Measurements from ENCODE around the gene SRPK3.
A peak's percentile ranks its signal among the peaks of the same experiment; 100 is the strongest.

The SRPK3 gene

GRCh38 chrX:153762626-153763173 is 18.1 kb upstream of the SRPK3 start:
- Histone ChIP-seq H3K9ac (ENCODE audit: low read depth, low read length) (no peak overlapping the region), H3K79me2 (ENCODE audit: insufficient read depth, low read length) (no peaks in the 10 kb centered on the region), H3K27me3 (ENCODE audit: insufficient read depth, low read length, poor library complexity) (no peaks in the 10 kb centered on the region), H3K27ac (ENCODE audit: low read length) (no peak overlapping the region), H3K36me3 (ENCODE audit: insufficient read depth, low read length) (no peaks in the 10 kb centered on the region), H3K4me1 (ENCODE audit: insufficient read depth, low read length) (peaks cover 24% of the 10 kb centered on the region), H3K4me3 (ENCODE audit: low read depth in 1 of 2, low read length in 2 of 2) (no peak overlapping the region), H3K4me2 (ENCODE audit: insufficient read depth, low read length) (no peak overlapping the region), H3K9me3 (ENCODE audit: insufficient read depth, low read length, severe bottlenecking) (no peaks in the 10 kb centered on the region), H4K20me1 (ENCODE audit: insufficient read depth, low read length) (peaks cover 4% of the 10 kb centered on the region; the same call in 1 of the 2 replicates), H2AFZ (ENCODE audit: low read depth, low read length) (no peak overlapping the region)
- DNase-seq (no peak), ATAC-seq (ENCODE audit: insufficient read depth, low read depth) (no peak)
- TF ChIP-seq CTCF (IDR thresholded peaks at IDR 0.05; ENCODE audit: borderline replicate concordance, extremely low read depth, low read length, poor library complexity, severe bottlenecking): no peak
- no peak for TF ChIP-seq EZH2 (IDR thresholded peaks at IDR 0.05; ENCODE audit: borderline replicate concordance, low read depth, low read length, severe bottlenecking)

- Histone ChIP-seq H4K20me1 (ENCODE audit: insufficient read depth, low read length) (peaks cover 4% of the 10 kb centered on the region; the same call in 1 of the 2 replicates), H2AFZ (ENCODE audit: low read depth, low read length) (no peak overlapping the region), H3K4me1 (ENCODE audit: insufficient read depth, low read length) (peaks cover 24% of the 10 kb centered on the region), H3K27ac (ENCODE audit: low read length) (no peak overlapping the region), H3K27me3 (ENCODE audit: insufficient read depth, low read length, poor library complexity) (no peaks in the 10 kb centered on the region), H3K4me2 (ENCODE audit: insufficient read depth, low read length) (no peak overlapping the region), H3K4me3 (ENCODE audit: low read depth in 1 of 2, low read length in 2 of 2) (no peak overlapping the region), H3K36me3 (ENCODE audit: insufficient read depth, low read length) (no peaks in the 10 kb centered on the region), H3K79me2 (ENCODE audit: insufficient read depth, low read length) (no peaks in the 10 kb centered on the region), H3K9me3 (ENCODE audit: insufficient read depth, low read length, severe bottlenecking) (no peaks in the 10 kb centered on the region), H3K9ac (ENCODE audit: low read depth, low read length) (no peak overlapping the region)
- TF ChIP-seq EZH2 (IDR thresholded peaks at IDR 0.05; ENCODE audit: borderline replicate concordance, low read depth, low read length, severe bottlenecking) (no peak), CTCF (IDR thresholded peaks at IDR 0.05; ENCODE audit: borderline replicate concordance, extremely low read depth, low read length, poor library complexity, severe bottlenecking) (no peak)
- no peak for DNase-seq
- ATAC-seq (ENCODE audit: insufficient read depth, low read depth): no peak
These were observed 17.4 kb upstream of the SRPK3 start for GRCh38 chrX:153763298-153763932.

GRCh38 chrX:153763989-153764755 is 16.7 kb upstream of the SRPK3 start, which contains the start of gene PLXNB3:
Gene PLXNB3, plus strand, starts transcription at chrX:153764249. Its CDS starts 1,287 bp downstream, at chrX:153765536.
- Histone ChIP-seq H3K27ac (ENCODE audit: low read length) (no peak within 1 kb of the TSS), H3K36me3 (ENCODE audit: insufficient read depth, low read length) (no peaks in the 10 kb centered on the region), H2AFZ (ENCODE audit: low read depth, low read length) (no peak within 1 kb of the TSS), H3K9ac (ENCODE audit: low read depth, low read length) (no peak within 1 kb of the TSS), H3K4me2 (ENCODE audit: insufficient read depth, low read length) (no peak within 1 kb of the TSS), H3K79me2 (ENCODE audit: insufficient read depth, low read length) (no peaks in the 10 kb centered on the region), H4K20me1 (ENCODE audit: insufficient read depth, low read length) (peaks cover 4% of the 10 kb centered on the region; the same call in 1 of the 2 replicates), H3K9me3 (ENCODE audit: insufficient read depth, low read length, severe bottlenecking) (no peaks in the 10 kb centered on the region), H3K4me1 (ENCODE audit: insufficient read depth, low read length) (peaks cover 24% of the 10 kb centered on the region), H3K27me3 (ENCODE audit: insufficient read depth, low read length, poor library complexity) (no peaks in the 10 kb centered on the region), H3K4me3 (ENCODE audit: low read depth in 1 of 2, low read length in 2 of 2) (no peak within 1 kb of the TSS)
- DNase-seq (peak; percentile 66), ATAC-seq (ENCODE audit: insufficient read depth, low read depth) (peak; percentile 66)
- TF ChIP-seq EZH2 (IDR thresholded peaks at IDR 0.05; ENCODE audit: borderline replicate concordance, low read depth, low read length, severe bottlenecking) (no peak), CTCF (IDR thresholded peaks at IDR 0.05; ENCODE audit: borderline replicate concordance, extremely low read depth, low read length, poor library complexity, severe bottlenecking) (peak; percentile 89)
